H9 (cell line): ENCODE results near the gene FOXF2. TPM values are rescaled to one million over a fixed set of nuclear protein-coding genes. Genes with fewer than 3 reads are reported as not detected.

Experiments
- DNase-seq: peaks from one replicate; pipeline ENCODE4 v3.0.0-alpha.2; 2017
- H2AFZ ChIP-seq: one replicate; pipeline ENCODE4 v1.6.1; 2013; ENCODE audit warnings: mild to moderate bottlenecking, low read length, control low read depth, moderate library complexity
- H2AK5ac ChIP-seq: 2 replicates; pipeline ENCODE4 v1.6.1; 2013; ENCODE audit warnings: low read length, control low read depth, mixed read lengths; ENCODE audit not compliant: insufficient read length
- H2BK120ac ChIP-seq: one replicate; pipeline ENCODE4 v1.6.1; 2013; ENCODE audit warnings: low read depth, mild to moderate bottlenecking, low read length, control low read depth, inconsistent platforms; ENCODE audit not compliant: poor library complexity, severe bottlenecking
- H2BK12ac ChIP-seq: 2 replicates; pipeline ENCODE4 v1.6.1; 2013; ENCODE audit warnings: low read length, control low read depth, mixed read lengths, low read depth; ENCODE audit not compliant: insufficient read length
- H2BK15ac ChIP-seq: 2 replicates; pipeline ENCODE4 v1.6.1; 2013; ENCODE audit warnings: low read depth, low read length, control low read depth
- H2BK20ac ChIP-seq: one replicate; pipeline ENCODE4 v1.6.1; 2013; ENCODE audit warnings: low read depth, mild to moderate bottlenecking, low read length, control low read depth, inconsistent platforms; ENCODE audit not compliant: poor library complexity, severe bottlenecking
- H2BK5ac ChIP-seq: 2 replicates; pipeline ENCODE4 v1.6.1; 2013; ENCODE audit warnings: low read length, control low read depth, mixed read lengths; ENCODE audit not compliant: insufficient read length
- H3K14ac ChIP-seq: 2 replicates; pipeline ENCODE4 v1.6.1; 2013; ENCODE audit warnings: low read length, control low read depth; ENCODE audit not compliant: insufficient read depth
- H3K18ac ChIP-seq: 2 replicates; pipeline ENCODE4 v1.6.1; 2013; ENCODE audit warnings: low read depth, mild to moderate bottlenecking, mixed read lengths, low read length, control low read depth; ENCODE audit not compliant: insufficient read length
- H3K23ac ChIP-seq: 2 replicates; pipeline ENCODE4 v1.6.1; 2013; ENCODE audit warnings: low read length, control low read depth, mixed read lengths, low read depth; ENCODE audit not compliant: insufficient read length
- H3K23me2 ChIP-seq: 2 replicates; pipeline ENCODE4 v1.6.1; 2013; ENCODE audit warnings: low read depth, mild to moderate bottlenecking, mixed read lengths, low read length, control low read depth; ENCODE audit not compliant: insufficient read length, poor library complexity, severe bottlenecking
- H3K27ac ChIP-seq: 2 replicates; pipeline ENCODE4 v1.5.1; 2013; ENCODE audit warnings: low read length, control low read depth, mixed read lengths, low read depth; ENCODE audit not compliant: insufficient read length
- H3K27me3 ChIP-seq: 2 replicates; pipeline ENCODE4 v1.6.1; 2013; ENCODE audit warnings: low read length, control low read depth, inconsistent platforms; ENCODE audit not compliant: insufficient read depth
- H3K4ac ChIP-seq: 2 replicates; pipeline ENCODE4 v1.6.1; 2013; ENCODE audit warnings: low read depth, mild to moderate bottlenecking, control low read depth, inconsistent platforms, low read length, moderate library complexity
- H3K4me1 ChIP-seq: 2 replicates; pipeline ENCODE4 v1.6.1; 2013; ENCODE audit warnings: low read length, control low read depth, inconsistent platforms; ENCODE audit not compliant: insufficient read depth
- H3K4me2 ChIP-seq: 2 replicates; pipeline ENCODE4 v1.6.1; 2013; ENCODE audit warnings: low read length, control low read depth, mixed read lengths; ENCODE audit not compliant: insufficient read length, insufficient read depth
- H3K56ac ChIP-seq: 2 replicates; pipeline ENCODE4 v1.6.1; 2013; ENCODE audit warnings: low read depth, mild to moderate bottlenecking, mixed read lengths, low read length, control low read depth; ENCODE audit not compliant: insufficient read length
- H3K79me1 ChIP-seq: 2 replicates; pipeline ENCODE4 v1.6.1; 2013; ENCODE audit warnings: low read depth, mild to moderate bottlenecking, moderate library complexity, low read length, control low read depth, inconsistent platforms; ENCODE audit not compliant: insufficient read depth, poor library complexity, severe bottlenecking
- H3K79me2 ChIP-seq: 2 replicates; pipeline ENCODE4 v1.6.1; 2013; ENCODE audit warnings: low read length, control low read depth, inconsistent platforms; ENCODE audit not compliant: insufficient read depth
- H3K9ac ChIP-seq: 2 replicates; pipeline ENCODE4 v1.6.1; 2013; ENCODE audit warnings: low read length, control low read depth, mixed read lengths; ENCODE audit not compliant: insufficient read length; ENCODE audit errors: extremely low read depth
- H3K9me3 ChIP-seq: one replicate; pipeline ENCODE4 v1.6.1; 2013; ENCODE audit warnings: low read depth, low read length, inconsistent platforms; ENCODE audit not compliant: control insufficient read depth
- H3T11ph ChIP-seq: one replicate; pipeline ENCODE4 v1.6.1; 2013; ENCODE audit warnings: mild to moderate bottlenecking, low read length, control low read depth, inconsistent platforms
- H4K20me1 ChIP-seq: one replicate; pipeline ENCODE4 v1.6.1; 2013; ENCODE audit not compliant: control insufficient read depth, insufficient read length, insufficient read depth
- H4K5ac ChIP-seq: 2 replicates; pipeline ENCODE4 v1.6.1; 2013; ENCODE audit warnings: low read depth, mild to moderate bottlenecking, mixed read lengths, low read length, control low read depth; ENCODE audit not compliant: insufficient read length
- H4K8ac ChIP-seq: replicated peaks from 2 replicates; pipeline ENCODE4 v1.6.1; 2013; ENCODE audit warnings: low read length, control low read depth, mixed read lengths, low read depth; ENCODE audit not compliant: insufficient read length
- H4K91ac ChIP-seq: 2 replicates; pipeline ENCODE4 v1.6.1; 2013; ENCODE audit warnings: low read depth, mild to moderate bottlenecking, moderate library complexity, mixed read lengths, low read length, control low read depth; ENCODE audit not compliant: insufficient read length
- H3K27ac Mint-ChIP-seq, 3 experiments: 2 replicates in 2 of 3; 3 replicates in 1 of 3; pipeline ENCODE4 v1.8.0; 2020 to 2021; ENCODE audit warnings: mixed read lengths in 3 of 3, mild to moderate bottlenecking in 1 of 3, moderate library complexity in 1 of 3
- H3K27me3 Mint-ChIP-seq: 2 replicates; pipeline ENCODE4 v1.8.0; 2021; ENCODE audit warnings: low read depth, mild to moderate bottlenecking, moderate library complexity, mixed read lengths
- H3K36me3 Mint-ChIP-seq, 3 experiments: 2 replicates in 2 of 3; 3 replicates in 1 of 3; pipeline ENCODE4 v1.8.0; 2020 to 2021; ENCODE audit warnings: low read depth in 3 of 3, mixed read lengths in 3 of 3; ENCODE audit not compliant: insufficient read depth in 1 of 3
- H3K4me1 Mint-ChIP-seq, 2 experiments: 2 replicates each; pipeline ENCODE4 v1.8.0; 2020; ENCODE audit warnings: mixed read lengths in 2 of 2
- H3K4me3 Mint-ChIP-seq, 2 experiments: 2 replicates in 1 of 2; 3 replicates in 1 of 2; pipeline ENCODE4 v1.8.0; 2020 to 2021; ENCODE audit warnings: mild to moderate bottlenecking in 2 of 2, mixed read lengths in 2 of 2, moderate library complexity in 1 of 2
- H3K9me3 Mint-ChIP-seq, 2 experiments: 2 replicates in 1 of 2; 3 replicates in 1 of 2; pipeline ENCODE4 v1.8.0; 2020; ENCODE audit warnings: mild to moderate bottlenecking in 2 of 2, mixed read lengths in 2 of 2, moderate library complexity in 1 of 2
- WGBS: extraction: QIAGEN DNeasy Blood & Tissue Kit; methylation state at CpG from one replicate; pipeline ENCODE4 v1.1.7; 2013; ENCODE audit warnings: missing lambda C conversion rate, low lambda C conversion rate, mixed read lengths; ENCODE audit not compliant: insufficient read length; ENCODE audit errors: extremely low coverage; 5-methylcytosine and 5-hydroxymethylcytosine counted together
- microRNA-seq: library from miRNA; unstranded; fragments of <30 nt; microRNA quantifications from one replicate; pipeline ENCODE4, GENCODE V29; 2020; ENCODE audit warnings: borderline microRNAs expressed
- total RNA-seq: library from RNA; stranded (reverse); gene quantifications from 2 replicates; pipeline ENCODE4 v1.2.1, GENCODE V29; 2021
- TF ChIP-seq, protein P1 (sequence below): fragments of 200-600 bp; sonication (generic); conservative IDR thresholded peaks from 3 replicates; pipeline ENCODE4 v1.8.0; 2021; ENCODE audit warnings: antibody characterized with exemption, mild to moderate bottlenecking

The FOXF2 gene
- total RNA-seq, 1 experiment from 2014 or later, result not detected

DNA sequence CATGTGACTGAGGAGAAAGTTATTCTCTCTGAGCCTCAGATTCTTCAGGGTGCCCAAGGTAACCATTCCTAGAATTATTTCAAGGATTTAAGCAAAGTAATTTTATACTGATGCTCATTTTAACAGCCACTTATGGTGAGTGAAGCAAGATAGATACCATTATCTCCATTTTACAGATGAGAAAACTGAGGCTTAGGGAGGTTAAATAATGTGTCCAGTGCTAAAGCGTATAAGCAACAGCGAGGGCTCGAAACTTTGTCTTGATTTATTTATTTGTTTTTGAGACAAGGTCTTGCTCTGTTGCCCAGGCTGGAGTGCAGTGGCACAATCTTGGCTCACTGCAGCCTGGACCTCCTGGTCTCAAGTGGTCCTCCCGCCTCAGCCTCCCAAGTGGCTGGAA is 53.6 kb downstream of the FOXF2 start:
- DNase-seq, result no peak
- H2BK15ac ChIP-seq, result no peak overlapping the region
- TF ChIP-seq, protein P1, sequence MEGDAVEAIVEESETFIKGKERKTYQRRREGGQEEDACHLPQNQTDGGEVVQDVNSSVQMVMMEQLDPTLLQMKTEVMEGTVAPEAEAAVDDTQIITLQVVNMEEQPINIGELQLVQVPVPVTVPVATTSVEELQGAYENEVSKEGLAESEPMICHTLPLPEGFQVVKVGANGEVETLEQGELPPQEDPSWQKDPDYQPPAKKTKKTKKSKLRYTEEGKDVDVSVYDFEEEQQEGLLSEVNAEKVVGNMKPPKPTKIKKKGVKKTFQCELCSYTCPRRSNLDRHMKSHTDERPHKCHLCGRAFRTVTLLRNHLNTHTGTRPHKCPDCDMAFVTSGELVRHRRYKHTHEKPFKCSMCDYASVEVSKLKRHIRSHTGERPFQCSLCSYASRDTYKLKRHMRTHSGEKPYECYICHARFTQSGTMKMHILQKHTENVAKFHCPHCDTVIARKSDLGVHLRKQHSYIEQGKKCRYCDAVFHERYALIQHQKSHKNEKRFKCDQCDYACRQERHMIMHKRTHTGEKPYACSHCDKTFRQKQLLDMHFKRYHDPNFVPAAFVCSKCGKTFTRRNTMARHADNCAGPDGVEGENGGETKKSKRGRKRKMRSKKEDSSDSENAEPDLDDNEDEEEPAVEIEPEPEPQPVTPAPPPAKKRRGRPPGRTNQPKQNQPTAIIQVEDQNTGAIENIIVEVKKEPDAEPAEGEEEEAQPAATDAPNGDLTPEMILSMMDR, result no peak
- no peaks in the 10 kb centered on the region for H3K27me3 ChIP-seq
- no peak overlapping the region for H3K4ac ChIP-seq
- H3K56ac ChIP-seq, result no peak overlapping the region
- no peak overlapping the region for H3K23ac ChIP-seq
- H3K4me1 ChIP-seq, result peaks cover 4% of the 10 kb centered on the region; the same call in 1 of the 2 replicates
- no peak overlapping the region for H3K27ac ChIP-seq
- Mint-ChIP-seq H3K27me3 (peaks cover 11% of the 10 kb centered on the region), H3K4me1 (peaks cover 12% of the 10 kb centered on the region in 2 experiments), H3K4me3 (no peak overlapping the region), H3K36me3 (peaks cover 0 to 4% (median 2%) of the 10 kb centered on the region in 3 experiments; a peak in 3 of 7 replicates), H3K27ac (no peak overlapping the region), H3K9me3 (peaks cover 7 to 14% of the 10 kb centered on the region in 2 experiments)
- H2BK120ac ChIP-seq, result no peak overlapping the region
- H3K18ac ChIP-seq, result no peak overlapping the region
- H3K23me2 ChIP-seq, result no peaks in the 10 kb centered on the region
- H3K9me3 ChIP-seq, result no peaks in the 10 kb centered on the region
- no peaks in the 10 kb centered on the region for H3K79me2 ChIP-seq
- no peak overlapping the region for H2AK5ac ChIP-seq
- H4K91ac ChIP-seq, result no peak overlapping the region
- H2BK5ac ChIP-seq, result no peak overlapping the region
- no peaks in the 10 kb centered on the region for H4K20me1 ChIP-seq
- no peak overlapping the region for H2BK20ac ChIP-seq
- H3K79me1 ChIP-seq, result no peaks in the 10 kb centered on the region
- no peak overlapping the region for H2BK12ac ChIP-seq
- H2AFZ ChIP-seq, result no peak overlapping the region
- H3T11ph ChIP-seq, result no peak overlapping the region
- H3K4me2 ChIP-seq, result no peak overlapping the region
- no peak overlapping the region for H3K9ac ChIP-seq
- H4K8ac ChIP-seq, result no peak overlapping the region
- no peak overlapping the region for H3K14ac ChIP-seq
- no peak overlapping the region for H4K5ac ChIP-seq
- WGBS, result no CpG with 5 or more reads among the region's 4 CpGs

Small RNA genes within 50 kb of the gene (microRNA-seq; reads per million reads assigned to microRNA genes)
- gene MIR6720, result not detected

Other genes with a start within 250 kb of the FOXF2 start
- 0.15 TPM in 1 of 2 replicates, not detected in the other for gene FOXQ1, start 77.5 kb upstream of the FOXF2 start, total RNA-seq
- gene FOXC1, start 220.3 kb downstream of the FOXF2 start, total RNA-seq, result 0.04 TPM in 1 of 2 replicates, not detected in the other